Endothelial cell of umbilical vein (primary cell): ENCODE results near the gene MED12L. TPM values are rescaled to one million over a fixed set of nuclear protein-coding genes. Genes with fewer than 3 reads are reported as not detected.

Source experiments
- BruUV-seq: library from RNA; stranded (reverse); fragments of 400-500 nt; replicated peaks from 2 replicates; lab custom pipeline; 2021; lab: Mats Ljungman, UMichigan
- CTCF ChIA-PET: fragments of 300-600, 350-600 bp; sonication (Branson Sonifier 250); formaldehyde crosslinking; loops from one replicate; lab custom pipeline; 2021; ENCODE audit warnings: antibody characterized with exemption, inconsistent platforms; lab: Charles Lee
- POLR2A ChIA-PET: fragments of 300-600, 350-600 bp; sonication (Branson Sonifier 250); formaldehyde crosslinking; loops from one replicate; lab custom pipeline; 2021; ENCODE audit warnings: antibody characterized with exemption, inconsistent platforms; lab: Charles Lee
- DNase-seq: peaks from one replicate; pipeline ENCODE4 v3.0.0-alpha.2; 2011; ENCODE audit warnings: low read depth, low spot score
- FAIRE-seq: peaks from 2 replicates; lab custom pipeline; 2011; peaks lifted over from hg19 to GRCh38; lab: Jason Lieb, UNC
- H2AFZ ChIP-seq: 2 replicates; pipeline ENCODE4 v1.6.0; 2012; ENCODE audit warnings: low read depth, low read length, control low read depth, inconsistent platforms
- H3K27ac ChIP-seq: 2 replicates; pipeline ENCODE4 v1.5.1; 2011; ENCODE audit warnings: low read depth, mild to moderate bottlenecking, control low read depth, low read length, moderate library complexity; ENCODE audit not compliant: insufficient read depth
- H3K27me3 ChIP-seq, 2 experiments: 2 replicates each; pipeline versions ENCODE4 v1.6.0 to v1.6.1; 2011; ENCODE audit warnings: low read length in 2 of 2, mixed read lengths in 1 of 2; ENCODE audit not compliant: control insufficient read depth in 2 of 2, insufficient read depth in 2 of 2
- H3K36me3 ChIP-seq, 2 experiments: 2 replicates in 1 of 2; 3 replicates in 1 of 2; pipeline ENCODE4 v1.5.1; 2011; ENCODE audit warnings: low read length in 2 of 2, mild to moderate bottlenecking in 1 of 2, moderate library complexity in 1 of 2; ENCODE audit not compliant: control insufficient read depth in 2 of 2, insufficient read depth in 2 of 2; ENCODE audit errors: extremely low read depth in 1 of 2
- H3K4me1 ChIP-seq: 3 replicates; pipeline ENCODE4 v1.5.1; 2011; ENCODE audit warnings: mild to moderate bottlenecking, low read length; ENCODE audit not compliant: control insufficient read depth, insufficient read depth; ENCODE audit errors: extremely low read depth
- H3K4me2 ChIP-seq: 2 replicates; pipeline ENCODE4 v1.6.1; 2011; ENCODE audit warnings: low read length, control low read depth, mixed read lengths; ENCODE audit not compliant: insufficient read depth
- H3K4me3 ChIP-seq, 3 experiments: fragments of 200-600 bp in 1 of 3; sonication (generic), shearing (Covaris generic) in 1 of 3; replicated peaks in 1 of 3; 2 replicates each; pipeline ENCODE4 v1.5.1; 2011 to 2016; ENCODE audit warnings: control low read depth in 3 of 3, low read length in 3 of 3, mild to moderate bottlenecking in 2 of 3, inconsistent platforms in 1 of 3, low read depth in 1 of 3, moderate library complexity in 1 of 3; ENCODE audit not compliant: insufficient read depth in 1 of 3
- H3K79me2 ChIP-seq: 2 replicates; pipeline ENCODE4 v1.6.0; 2012; ENCODE audit warnings: low read length, inconsistent platforms; ENCODE audit not compliant: control insufficient read depth, insufficient read depth
- H3K9ac ChIP-seq: replicated peaks from 2 replicates; pipeline ENCODE3; 2011; ENCODE audit warnings: low read length, control low read depth; ENCODE audit not compliant: insufficient read depth; ENCODE audit errors: extremely low read depth
- H3K9me1 ChIP-seq: replicated peaks from 3 replicates; pipeline ENCODE4 v1.6.0; 2011; ENCODE audit warnings: mild to moderate bottlenecking, low read length; ENCODE audit not compliant: control insufficient read depth, insufficient read depth; ENCODE audit errors: extremely low read depth
- H3K9me3 ChIP-seq: replicated peaks from 2 replicates; pipeline ENCODE4 v1.5.1; 2012; ENCODE audit warnings: low read length, inconsistent platforms; ENCODE audit not compliant: control insufficient read depth, insufficient read depth
- H4K20me1 ChIP-seq: replicated peaks from 2 replicates; pipeline ENCODE3; 2011; ENCODE audit warnings: mild to moderate bottlenecking, low read length; ENCODE audit not compliant: control insufficient read depth, insufficient read depth; ENCODE audit errors: extremely low read depth
- EZH2 ChIP-seq: IDR thresholded peaks from 2 replicates; pipeline ENCODE4 v1.6.1; 2012; ENCODE audit warnings: borderline replicate concordance, low read depth, mild to moderate bottlenecking, moderate library complexity, low read length, inconsistent platforms; ENCODE audit not compliant: severe bottlenecking
- FOS ChIP-seq: IDR thresholded peaks from 2 replicates; pipeline ENCODE4 v1.6.1; 2011; ENCODE audit warnings: mild to moderate bottlenecking, low read length, moderate library complexity, borderline replicate concordance; ENCODE audit not compliant: insufficient read depth
- GATA2 ChIP-seq: IDR thresholded peaks from 2 replicates; pipeline ENCODE4 v1.7.0; 2011; ENCODE audit warnings: low read depth, mild to moderate bottlenecking, moderate library complexity, mixed read lengths, low read length; ENCODE audit not compliant: insufficient read length, insufficient read depth
- JUN ChIP-seq: IDR thresholded peaks from 2 replicates; pipeline ENCODE4 v1.6.1; 2011; ENCODE audit warnings: borderline replicate concordance, low read depth; ENCODE audit not compliant: insufficient read length, insufficient read depth
- MYC ChIP-seq: IDR thresholded peaks from one replicate; pipeline ENCODE4 v1.6.1; 2011; ENCODE audit warnings: mild to moderate bottlenecking, low read depth, low read length
- POLR2A ChIP-seq: IDR thresholded peaks from 2 replicates; pipeline ENCODE4 v1.6.1; 2012; ENCODE audit warnings: low read depth, mild to moderate bottlenecking, control low read depth, low read length
- POLR2AphosphoS5 ChIP-seq: IDR thresholded peaks from 2 replicates; pipeline ENCODE4 v1.6.1; 2012; ENCODE audit warnings: low read depth, mild to moderate bottlenecking, control low read depth, low read length, moderate library complexity; ENCODE audit not compliant: insufficient read depth
- dilution Hi-C: fragments of 300-500 bp; cut with MboI; formaldehyde crosslinking; loops from one replicate; pipeline ENCODE4 v1.15.0; 2019; ENCODE audit warnings: low sequenced_read_pairs; ENCODE audit not compliant: extremely low pct_ligation_motif_present
- intact Hi-C: fragments of 100-400 bp; cut with micrococcal nuclease; formaldehyde crosslinking; loops from one replicate; pipeline ENCODE4 v1.10.0; 2022
- polyA plus RNA-seq, 4 experiments: library from polyadenylated mRNA; depleted of rRNA in 3 of 4; stranded (reverse) in 3 of 4; unstranded in 1 of 4; fragments of >200 nt; gene quantifications; 2 replicates each; pipeline versions ENCODE4 v1.2.1 to v1.2.3, GENCODE V29; 2011 to 2012; ENCODE audit warnings: missing spikeins in 1 of 4
- total RNA-seq: library from RNA; stranded (reverse); gene quantifications from 2 replicates; pipeline ENCODE4 v1.2.3, GENCODE V29; 2021
- TF ChIP-seq, protein P1 (sequence below), 2 donors: IDR thresholded peaks; 1 replicate in 1 of 2; 2 replicates in 1 of 2; pipeline ENCODE4 v1.5.1; 2011; ENCODE audit warnings: low read length in 2 of 2, mild to moderate bottlenecking in 2 of 2, moderate library complexity in 2 of 2, control low read depth in 1 of 2, inconsistent platforms in 1 of 2, low read depth in 1 of 2; ENCODE audit not compliant: insufficient read depth in 1 of 2; ENCODE audit errors: extremely low read depth in 1 of 2
- TF ChIP-seq, protein P2 (sequence below): IDR thresholded peaks from 2 replicates; pipeline ENCODE4 v1.6.1; 2011; ENCODE audit not compliant: insufficient read depth, insufficient read length

Gene MED12L
- total and polyA plus RNA-seq, 2 donors (not counting 3 experiments of a cell fraction or from before 2014, with no cell fraction given): 0.03 to 0.27 TPM

DNA sequence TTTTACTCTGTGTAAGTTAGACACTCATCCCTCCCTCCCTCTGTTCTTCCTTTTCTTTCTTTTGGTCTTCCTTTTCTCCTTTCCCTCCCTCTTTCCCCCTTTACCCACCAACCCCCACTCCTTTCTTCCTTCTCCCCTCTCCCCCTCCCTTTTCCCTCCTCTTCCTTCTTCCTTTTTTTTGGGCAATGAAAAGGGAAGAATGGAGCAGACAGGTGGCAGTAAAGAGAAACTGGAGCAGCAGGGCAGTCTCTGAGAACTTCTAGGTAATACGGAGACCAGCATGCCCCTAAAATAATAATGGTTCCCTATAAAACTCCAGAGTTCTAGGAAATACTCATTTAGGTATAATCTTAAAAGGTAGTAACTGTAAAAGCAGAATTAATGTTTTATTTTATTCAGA lies 129.0 kb downstream of the MED12L start:
- ChIA-PET CTCF (interaction anchor here (1.0 to 1.7 kb wide), 2 partner anchors 9 to 47 kb away, joined by 3 to 5 read pairs; no protein-coding TSS in a partner anchor), POLR2A (no interaction called here)
- Histone ChIP-seq H3K27ac (no peak overlapping the region), H3K79me2 (no peaks in the 10 kb centered on the region), H2AFZ (no peak overlapping the region), H3K27me3 (peaks cover 0 to 7% of the 10 kb centered on the region in 2 experiments), H3K4me1 (no peaks in the 10 kb centered on the region), H3K36me3 (no peaks in the 10 kb centered on the region), H3K9me1 (no peaks in the 10 kb centered on the region), H3K9me3 (no peaks in the 10 kb centered on the region), H3K4me3 (no peak overlapping the region), H3K9ac (no peak overlapping the region), H4K20me1 (no peaks in the 10 kb centered on the region), H3K4me2 (no peak overlapping the region)
- no peak for FAIRE-seq
- no peak for DNase-seq
- intact Hi-C loops: no loop called here
- BruUV-seq: no TSS peak
- TF ChIP-seq POLR2A: no peak
- no peak for TF ChIP-seq MYC
- TF ChIP-seq, protein P1, sequence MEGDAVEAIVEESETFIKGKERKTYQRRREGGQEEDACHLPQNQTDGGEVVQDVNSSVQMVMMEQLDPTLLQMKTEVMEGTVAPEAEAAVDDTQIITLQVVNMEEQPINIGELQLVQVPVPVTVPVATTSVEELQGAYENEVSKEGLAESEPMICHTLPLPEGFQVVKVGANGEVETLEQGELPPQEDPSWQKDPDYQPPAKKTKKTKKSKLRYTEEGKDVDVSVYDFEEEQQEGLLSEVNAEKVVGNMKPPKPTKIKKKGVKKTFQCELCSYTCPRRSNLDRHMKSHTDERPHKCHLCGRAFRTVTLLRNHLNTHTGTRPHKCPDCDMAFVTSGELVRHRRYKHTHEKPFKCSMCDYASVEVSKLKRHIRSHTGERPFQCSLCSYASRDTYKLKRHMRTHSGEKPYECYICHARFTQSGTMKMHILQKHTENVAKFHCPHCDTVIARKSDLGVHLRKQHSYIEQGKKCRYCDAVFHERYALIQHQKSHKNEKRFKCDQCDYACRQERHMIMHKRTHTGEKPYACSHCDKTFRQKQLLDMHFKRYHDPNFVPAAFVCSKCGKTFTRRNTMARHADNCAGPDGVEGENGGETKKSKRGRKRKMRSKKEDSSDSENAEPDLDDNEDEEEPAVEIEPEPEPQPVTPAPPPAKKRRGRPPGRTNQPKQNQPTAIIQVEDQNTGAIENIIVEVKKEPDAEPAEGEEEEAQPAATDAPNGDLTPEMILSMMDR (IDR thresholded peaks at IDR 0.05; ENCODE audit: extremely low read depth in 1 of 2, insufficient read depth in 1 of 2, low read depth in 1 of 2, low read length in 2 of 2): no peak
- TF ChIP-seq GATA2: no peak
- TF ChIP-seq FOS: no peak
- no peak for TF ChIP-seq POLR2AphosphoS5
- no peak for TF ChIP-seq EZH2
- TF ChIP-seq, protein P2, sequence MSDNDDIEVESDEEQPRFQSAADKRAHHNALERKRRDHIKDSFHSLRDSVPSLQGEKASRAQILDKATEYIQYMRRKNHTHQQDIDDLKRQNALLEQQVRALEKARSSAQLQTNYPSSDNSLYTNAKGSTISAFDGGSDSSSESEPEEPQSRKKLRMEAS: no peak
- no peak for TF ChIP-seq JUN
- dilution Hi-C loops: no loop called here
